ENCODE measurements around the gene GPX2.

GPX2 gene

DNA sequence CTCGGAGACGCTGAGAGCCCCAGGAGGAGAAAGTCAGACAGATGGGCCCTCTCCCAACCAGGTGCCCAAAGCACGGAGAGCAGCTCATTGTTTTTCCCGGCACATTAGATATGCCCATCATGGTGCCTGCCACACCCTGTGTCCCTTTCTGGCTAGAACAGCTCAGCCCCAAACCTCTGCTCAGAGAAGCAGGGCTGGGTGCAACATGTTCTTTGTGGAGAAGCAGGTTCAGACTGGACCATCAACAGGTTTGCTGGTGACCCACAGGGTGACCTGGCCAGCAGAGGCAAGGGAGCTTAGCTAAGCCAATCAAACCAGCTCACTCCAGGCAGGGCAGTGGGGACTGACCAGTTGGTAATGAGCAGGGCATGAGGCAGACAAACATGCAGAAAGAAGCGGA, 16.2 kb upstream of the GPX2 start:
- no peak for DNase-seq

- DNase-seq, result no peak
These were observed 15.7 kb upstream of the GPX2 start for GRCh38 chr14:64958201-64958600.

DNA sequence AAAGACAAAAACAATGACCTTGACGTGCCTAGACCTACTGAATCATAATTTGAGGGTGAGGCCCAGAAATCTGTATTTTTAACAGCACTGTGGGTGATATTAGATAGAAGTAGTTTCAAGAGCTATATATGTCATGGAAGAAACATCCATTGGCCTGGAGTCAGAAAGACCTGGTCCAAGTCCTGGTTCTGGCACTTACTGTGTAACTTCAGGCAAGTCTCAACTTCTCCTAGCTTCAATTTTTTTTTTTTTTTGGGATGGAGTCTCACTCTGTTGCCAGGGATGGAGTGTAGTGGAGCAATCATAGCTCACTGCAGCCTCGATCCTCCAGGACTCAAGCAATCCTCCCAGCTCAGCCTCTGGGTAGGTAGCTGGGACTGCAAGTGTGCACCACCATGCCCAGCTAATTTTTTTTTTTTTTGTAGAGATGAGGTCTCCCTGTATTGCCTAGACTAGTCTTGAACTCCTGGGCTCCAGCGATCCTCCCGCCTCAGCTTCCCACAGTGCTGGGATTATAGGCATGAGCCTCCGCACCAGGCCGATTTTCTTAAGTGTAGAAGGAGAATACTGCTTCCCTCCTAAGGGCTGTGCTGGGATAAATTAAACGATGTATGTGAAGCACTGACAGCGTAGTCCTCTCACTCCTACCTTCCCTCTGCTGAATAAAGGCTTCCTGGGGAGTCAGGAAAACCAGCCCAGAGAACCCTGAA, 14.3 kb upstream of the GPX2 start:
- no peak for DNase-seq

GRCh38 chr14:64955297-64955696, 12.8 kb upstream of the GPX2 start:
- DNase-seq, result no peak

DNA sequence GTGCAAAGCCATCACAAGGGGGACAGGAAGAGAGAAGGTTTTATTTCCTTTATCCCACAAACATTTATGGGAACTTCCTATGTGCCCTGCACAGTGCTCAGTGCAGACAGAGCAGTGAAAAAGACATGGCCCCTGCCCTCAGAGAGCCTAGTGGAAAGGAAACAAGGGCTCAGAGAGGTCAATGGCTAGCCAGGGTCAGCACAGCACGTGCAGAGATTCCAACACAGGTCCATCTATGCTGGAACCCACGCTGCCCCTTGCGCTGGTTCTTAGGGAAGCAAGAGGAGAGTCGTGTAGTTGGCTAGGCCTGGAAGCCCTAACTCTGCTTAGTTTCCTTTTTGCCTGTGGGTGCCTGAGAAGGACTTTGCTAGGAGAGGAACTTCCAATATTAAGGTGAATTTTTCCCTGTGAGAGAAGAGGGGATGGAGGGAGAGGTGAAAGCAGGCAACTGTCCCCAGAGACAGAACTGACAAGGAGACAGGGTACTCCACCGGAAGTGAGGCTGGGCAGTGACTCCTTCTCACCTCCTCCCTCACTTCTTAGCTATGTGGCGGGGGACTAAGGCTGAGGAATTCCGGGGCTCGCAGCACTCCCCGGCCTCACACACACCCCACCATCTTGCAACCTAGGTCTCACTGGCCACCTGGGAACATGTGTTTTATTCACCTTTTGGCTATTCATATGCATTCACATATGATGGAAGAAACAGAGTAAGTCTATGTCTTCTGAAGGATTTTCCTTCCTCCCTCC, 12.1 kb upstream of the GPX2 start:
- DNase-seq, result no peak

DNA sequence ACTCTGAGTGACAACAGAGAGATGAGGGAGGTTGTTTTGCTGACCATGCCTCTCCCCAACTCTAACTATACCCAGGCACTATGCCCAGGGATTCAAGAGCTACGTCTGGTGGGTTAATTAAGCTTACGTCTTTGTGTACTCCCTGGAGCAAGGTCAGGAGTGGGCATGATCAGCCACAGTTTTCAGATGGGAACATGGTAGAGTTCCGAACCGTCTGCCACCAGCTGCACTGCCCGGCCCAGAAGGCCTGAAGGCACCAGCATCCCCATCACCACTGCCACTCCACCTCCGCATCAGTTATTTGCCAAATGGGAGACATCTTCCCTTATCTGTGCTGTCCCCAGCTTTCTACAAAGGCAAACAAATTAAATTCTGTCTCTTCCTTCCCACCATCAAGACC, 11.1 kb upstream of the GPX2 start:
- DNase-seq, result no peak

- no peak for DNase-seq
These were observed 10.7 kb upstream of the GPX2 start for GRCh38 chr14:64953310-64953654.

DNA sequence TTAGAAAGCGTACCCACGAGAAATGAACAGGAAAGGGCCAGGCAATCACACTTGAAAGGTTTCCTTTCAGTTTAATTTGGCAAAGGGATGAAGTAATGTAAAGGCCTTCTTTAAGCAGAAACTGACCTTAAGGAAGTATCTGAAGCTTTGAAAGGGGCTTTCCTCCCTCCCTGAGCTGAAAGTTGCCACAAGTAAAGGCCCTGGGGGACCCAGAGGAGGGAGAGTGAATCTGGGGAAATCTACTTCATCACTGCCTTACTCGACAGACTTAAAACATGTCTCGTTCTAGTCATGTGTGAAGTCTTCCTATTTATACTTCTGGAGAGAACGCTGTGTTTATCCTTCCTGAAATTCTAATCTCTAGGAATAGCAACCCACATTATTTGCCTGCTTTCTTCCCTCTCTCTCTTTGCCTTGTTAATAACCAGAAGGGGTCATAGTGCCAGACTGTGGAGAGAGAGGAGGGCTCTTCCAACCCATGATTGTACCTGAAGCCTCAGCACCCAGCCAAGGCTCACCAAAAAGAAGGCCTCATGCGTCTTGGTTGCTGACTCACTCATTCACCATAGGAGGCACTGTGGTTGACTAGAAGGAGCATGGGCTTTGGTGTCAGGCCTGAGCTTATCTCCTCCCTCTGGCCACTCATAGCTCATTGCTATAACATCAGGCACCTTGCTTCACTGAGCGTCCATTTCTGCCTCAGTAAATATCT, 10.2 kb upstream of the GPX2 start:
- DNase-seq, result peak; percentile 44

GRCh38 chr14:64951724-64952123, 9.2 kb upstream of the GPX2 start:
- no peak for DNase-seq

DNA sequence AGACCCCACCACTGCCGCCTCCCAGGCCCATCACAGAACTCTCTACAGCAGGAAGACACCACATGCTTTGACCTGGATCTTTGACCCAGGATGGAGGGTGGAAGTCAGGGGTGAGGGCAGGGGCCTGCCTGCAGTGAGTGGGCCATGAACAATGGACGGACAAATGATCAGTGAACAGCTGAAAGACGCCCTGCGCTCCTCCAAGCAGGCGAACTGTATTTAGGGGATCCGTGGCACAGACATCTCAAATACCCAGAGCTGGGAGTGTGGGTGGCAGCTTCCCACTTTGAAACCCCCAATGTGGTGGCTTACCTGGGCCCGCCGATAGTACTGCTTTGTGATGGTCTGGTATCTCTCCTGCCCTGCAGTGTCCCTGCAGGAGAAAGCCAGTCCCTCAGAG, 8.7 kb upstream of the GPX2 start:
- DNase-seq, result no peak

- no peak for DNase-seq
These were observed 8.3 kb upstream of the GPX2 start for GRCh38 chr14:64950889-64951288.

- no peak for DNase-seq
These were observed 6.2 kb upstream of the GPX2 start for GRCh38 chr14:64948612-64949210.

DNA sequence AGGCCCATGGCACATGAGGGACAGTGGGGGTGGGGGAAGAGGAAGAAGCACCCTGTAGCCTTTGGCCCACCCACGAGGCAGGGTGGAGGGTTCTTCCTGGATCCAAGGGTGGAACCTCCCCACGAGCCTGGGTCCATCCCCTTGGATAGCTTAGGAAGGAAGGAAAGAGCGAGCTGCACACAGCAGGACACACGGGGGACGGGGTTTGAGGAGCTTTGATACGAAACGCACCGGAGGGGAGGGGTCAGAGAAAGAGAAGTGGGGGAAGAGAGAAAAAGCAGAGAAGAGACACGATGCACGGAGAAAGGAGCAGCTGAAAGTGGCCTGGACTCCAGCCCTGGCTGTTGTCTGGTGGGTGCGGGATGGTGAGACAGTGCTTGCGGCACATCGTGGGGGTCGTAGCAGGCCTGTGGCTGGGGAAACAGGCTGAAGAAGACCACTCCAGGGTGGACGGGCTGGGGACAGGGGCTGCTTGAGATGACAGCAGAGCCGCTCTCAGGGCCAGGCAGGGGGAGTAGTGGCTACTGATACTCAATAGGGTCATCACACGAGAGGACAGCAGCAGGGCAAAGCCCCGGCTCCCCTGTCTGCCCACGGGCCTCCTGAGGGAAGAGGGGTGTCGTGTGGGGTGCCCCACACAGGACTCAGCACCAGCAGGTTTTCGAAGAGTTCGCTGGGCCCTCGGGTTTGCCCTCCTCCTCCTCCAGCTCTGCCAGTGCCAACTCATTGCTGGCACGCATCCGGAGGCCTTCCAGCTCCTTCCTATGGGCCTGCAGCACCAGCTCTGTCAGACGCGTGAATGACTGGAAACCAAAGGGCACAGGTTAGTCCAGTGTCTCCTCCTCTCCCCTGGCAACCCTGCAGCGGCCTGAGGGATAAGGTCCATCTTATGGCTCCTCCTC, 5.4 kb upstream of the GPX2 start:
- DNase-seq, result no peak

GRCh38 chr14:64946310-64947045, 3.9 kb upstream of the GPX2 start:
- no peak for DNase-seq

GRCh38 chr14:64945431-64946178, 3.1 kb upstream of the GPX2 start:
- no peak for DNase-seq

DNA sequence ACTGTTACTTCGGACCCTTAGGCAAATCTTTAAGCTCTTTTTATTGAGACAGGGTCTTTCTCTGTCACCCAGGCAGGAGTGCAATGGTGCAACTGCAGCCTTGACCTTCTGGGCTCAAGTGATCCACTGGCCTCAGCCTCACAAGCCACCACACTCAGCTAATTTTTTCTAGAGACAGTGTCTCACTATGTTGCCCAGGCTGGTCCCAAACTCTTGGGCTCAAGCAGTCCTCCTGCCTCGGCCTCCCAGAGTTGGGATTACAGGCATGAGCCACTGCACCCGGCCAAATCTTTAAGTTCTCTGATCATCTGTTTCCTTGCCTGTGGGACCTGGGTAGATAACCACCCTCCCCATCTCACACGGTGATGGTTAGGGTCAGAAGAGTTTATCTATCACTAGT, 2.3 kb upstream of the GPX2 start:
- DNase-seq, result no peak

- DNase-seq, result no peak
These were observed 1.5 kb upstream of the GPX2 start for GRCh38 chr14:64944041-64944440.

GRCh38 chr14:64943556-64943955, 1.0 kb upstream of the GPX2 start:
- no peak for DNase-seq

DNA sequence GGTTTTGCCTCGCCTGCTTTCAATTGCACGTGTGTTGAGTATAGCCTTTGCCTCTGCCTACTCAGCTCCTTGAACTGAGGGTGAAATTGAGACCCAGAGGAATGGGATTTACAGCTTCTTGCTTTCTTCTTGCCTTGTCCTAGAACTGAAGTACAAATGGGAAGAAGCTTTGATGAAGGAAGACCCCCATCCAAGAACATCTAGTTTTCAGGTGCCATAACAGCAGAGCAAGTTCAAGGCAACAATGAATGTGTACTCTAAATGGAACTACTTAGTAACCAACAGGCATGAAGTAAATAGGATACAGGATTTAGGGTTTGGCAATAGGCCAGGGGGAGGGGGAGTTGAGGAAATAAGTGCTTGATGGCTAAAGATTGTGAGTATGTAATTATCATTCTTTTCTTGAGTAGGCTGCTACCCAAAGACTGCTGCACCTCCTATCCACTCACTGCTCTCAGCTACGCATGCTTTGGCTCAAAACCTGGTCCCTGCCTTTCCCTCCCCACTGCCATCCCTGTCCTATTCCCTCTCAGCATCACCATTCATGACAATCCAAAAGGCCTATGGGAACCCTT, 2.1 kb downstream of the GPX2 start:
- no peak for DNase-seq

- DNase-seq, result no peak
These were observed 2.7 kb downstream of the GPX2 start for GRCh38 chr14:64939817-64940190.

All from suppressor macrophage treated with lipopolysaccharide for 4 hours (primary cell).